ENCODE measurements around the gene RAP1GAP.

Gene RAP1GAP

GRCh38 chr1:21607549-21608529 lies 61.3 kb downstream of the RAP1GAP start:
- no peak for DNase-seq

- DNase-seq: no peak
Measured at GRCh38 chr1:21605964-21606705, 63.0 kb downstream of the RAP1GAP start.

GRCh38 chr1:21605012-21605715 lies 64.0 kb downstream of the RAP1GAP start:
- DNase-seq: no peak

- no peak for DNase-seq
Measured at GRCh38 chr1:21604208-21604957, 64.8 kb downstream of the RAP1GAP start.

- no peak for DNase-seq
Measured at GRCh38 chr1:21603177-21604138, 65.7 kb downstream of the RAP1GAP start.

- no peak for DNase-seq
Measured at GRCh38 chr1:21601278-21602048, 67.7 kb downstream of the RAP1GAP start.

GRCh38 chr1:21599402-21599801 lies 69.8 kb downstream of the RAP1GAP start:
- DNase-seq: no peak

- DNase-seq: no peak
Measured at GRCh38 chr1:21598904-21599303, 70.3 kb downstream of the RAP1GAP start.

GRCh38 chr1:21598417-21598816 lies 70.7 kb downstream of the RAP1GAP start:
- DNase-seq: no peak

GRCh38 chr1:21597753-21598152 lies 71.4 kb downstream of the RAP1GAP start:
- DNase-seq: no peak

GRCh38 chr1:21596628-21597027 lies 72.5 kb downstream of the RAP1GAP start:
- DNase-seq: no peak

- no peak for DNase-seq
Measured at GRCh38 chr1:21596174-21596573, 73.0 kb downstream of the RAP1GAP start.

GRCh38 chr1:21594935-21595897 lies 73.9 kb downstream of the RAP1GAP start:
- no peak for DNase-seq

GRCh38 chr1:21594501-21594900 lies 74.7 kb downstream of the RAP1GAP start:
- DNase-seq: no peak

- DNase-seq: no peak
Measured at GRCh38 chr1:21593231-21593630, 75.9 kb downstream of the RAP1GAP start.

- no peak for DNase-seq
Measured at GRCh38 chr1:21592086-21592865, 76.9 kb downstream of the RAP1GAP start.

- DNase-seq: no peak
Measured at GRCh38 chr1:21590934-21591333, 78.2 kb downstream of the RAP1GAP start.

- DNase-seq: no peak
Measured at GRCh38 chr1:21590126-21590880, 78.9 kb downstream of the RAP1GAP start.
